Stimulated activated CD8-positive, alpha-beta memory T cell treated with anti-CD3 and anti-CD28 coated beads, Interleukin-12 subunit alpha, Interleukin-12 subunit beta, amount 100 ng/mL, for 24 hours (primary cell): ENCODE results near the gene NFILZ.

Source experiments
- DNase-seq: peaks from one replicate; pipeline ENCODE4 v3.0.0-alpha.2; 2020; ENCODE audit errors: extremely low read depth

Gene NFILZ, protein sequence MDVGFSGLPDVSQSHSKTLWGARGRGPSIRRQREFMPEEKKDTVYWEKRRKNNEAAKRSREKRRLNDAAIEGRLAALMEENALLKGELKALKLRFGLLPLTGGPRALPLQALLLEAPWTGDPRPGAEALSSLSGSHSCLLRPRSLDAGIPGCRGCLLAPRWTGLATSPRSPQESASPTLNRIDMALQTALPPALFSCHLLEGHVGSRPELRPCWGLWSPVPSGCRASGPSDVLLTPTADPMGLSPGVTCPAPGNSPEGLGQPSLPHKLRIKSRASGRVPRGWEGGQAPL

DNA sequence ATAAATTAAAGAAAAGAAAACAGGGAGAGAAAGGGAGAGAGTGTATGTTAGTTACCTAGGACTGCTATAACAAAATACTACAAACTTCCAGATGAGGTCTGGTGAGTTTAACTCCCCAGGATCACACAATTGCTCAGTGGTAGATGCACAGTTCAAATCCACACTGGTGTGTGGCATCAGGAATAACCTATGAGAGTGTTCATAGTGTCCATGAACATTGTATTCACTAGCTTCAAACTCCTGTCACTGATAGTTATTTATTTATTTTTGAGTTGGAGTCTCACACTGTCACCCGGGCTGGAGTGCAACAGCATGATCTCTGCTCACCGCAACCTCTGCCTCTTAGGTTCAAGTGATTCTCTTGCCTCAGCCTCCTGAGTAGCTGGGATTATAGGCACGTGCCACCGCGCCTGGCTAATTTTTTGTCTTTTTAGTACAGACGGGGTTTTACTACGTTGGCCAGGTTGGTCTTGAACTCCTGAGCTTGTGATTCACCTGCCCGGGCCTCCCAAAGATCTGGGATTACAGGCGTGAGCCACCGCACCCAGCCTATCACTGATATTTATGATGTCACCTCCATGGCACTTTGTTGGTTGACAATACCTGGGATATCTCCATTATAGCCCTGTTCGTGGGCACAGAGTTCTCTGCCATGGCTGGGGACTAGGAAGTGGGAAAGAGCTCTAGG is at the start of gene NFILZ:
NFILZ (plus strand) TSS at position 638 of the 688 bp plus-strand sequence. CDS start 46,133 bp downstream, outside the sequence.
- no peak for DNase-seq

DNA sequence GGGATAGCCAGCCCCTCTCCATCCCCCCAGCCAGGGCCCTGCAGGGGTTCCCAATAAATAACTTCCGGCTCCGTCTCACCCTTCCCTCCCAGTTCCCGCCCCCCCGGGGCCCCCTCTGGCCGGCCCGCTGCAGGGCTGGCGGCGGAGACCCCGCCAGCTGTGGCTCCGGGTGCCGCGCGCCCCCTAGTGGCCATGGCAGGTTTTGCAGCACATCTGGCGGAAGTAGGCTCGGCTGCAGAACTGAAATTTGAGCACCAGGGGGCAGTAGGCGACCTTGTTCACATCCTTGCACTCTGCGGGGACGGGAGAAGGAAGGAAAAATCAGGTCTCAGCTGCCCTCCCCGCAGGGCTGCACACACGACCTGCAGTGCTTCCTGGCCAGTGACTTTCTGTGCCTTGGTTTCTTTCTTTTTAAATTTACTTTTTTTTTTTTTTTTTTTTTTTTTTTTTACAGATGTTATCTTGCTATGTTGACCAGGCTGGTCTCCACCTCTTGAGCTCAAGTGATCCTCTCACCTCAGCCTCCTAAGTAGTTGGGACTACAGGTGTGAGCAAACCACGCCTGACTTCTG is 49.6 kb upstream of the NFILZ start:
- peak; percentile 49 for DNase-seq

DNA sequence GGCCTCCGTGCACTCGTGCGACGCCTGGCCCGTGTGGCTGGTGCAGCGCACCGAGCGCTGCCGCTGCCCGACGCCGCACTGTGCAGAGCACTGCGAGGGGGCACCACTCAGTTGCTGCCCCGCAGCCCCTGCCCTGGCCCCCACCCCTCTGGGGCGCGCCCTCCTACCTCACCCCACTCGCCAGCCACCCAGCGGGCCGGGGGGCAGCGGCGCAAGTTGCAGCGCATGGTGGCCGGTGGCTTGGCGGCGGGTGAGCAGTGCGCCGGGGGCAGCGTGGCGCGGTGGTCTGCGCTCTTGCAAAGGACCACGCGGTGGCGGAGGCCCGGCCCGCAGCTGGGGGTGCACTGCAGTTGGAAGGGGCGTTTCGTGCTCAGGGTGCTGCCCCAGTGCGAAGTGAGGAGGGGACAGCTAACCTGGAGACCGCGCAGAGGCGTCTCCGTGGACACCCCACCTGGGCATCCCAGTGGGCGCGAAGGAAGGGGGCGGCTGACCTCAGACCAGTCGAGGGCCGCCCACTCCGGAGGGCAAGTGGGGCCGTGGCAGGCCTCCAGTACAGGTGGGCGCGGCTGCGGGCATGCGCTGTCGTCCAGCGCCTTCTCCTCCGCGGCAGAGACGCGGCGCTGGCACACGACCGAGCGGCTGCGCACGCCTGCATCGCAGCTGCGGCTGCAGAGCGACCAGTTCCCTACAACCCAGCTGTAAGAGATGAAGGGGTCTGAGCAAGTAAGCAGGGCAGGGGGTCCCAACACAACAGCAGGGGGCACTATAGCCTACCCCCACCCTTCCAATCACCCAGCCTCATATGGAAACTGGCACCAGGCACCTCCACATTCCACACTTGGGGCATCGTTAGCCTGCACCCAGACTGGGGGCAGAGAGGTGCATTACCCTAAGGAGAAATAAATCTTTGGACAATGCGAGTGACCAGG is 45.2 kb upstream of the NFILZ start:
- DNase-seq: no peak

DNA sequence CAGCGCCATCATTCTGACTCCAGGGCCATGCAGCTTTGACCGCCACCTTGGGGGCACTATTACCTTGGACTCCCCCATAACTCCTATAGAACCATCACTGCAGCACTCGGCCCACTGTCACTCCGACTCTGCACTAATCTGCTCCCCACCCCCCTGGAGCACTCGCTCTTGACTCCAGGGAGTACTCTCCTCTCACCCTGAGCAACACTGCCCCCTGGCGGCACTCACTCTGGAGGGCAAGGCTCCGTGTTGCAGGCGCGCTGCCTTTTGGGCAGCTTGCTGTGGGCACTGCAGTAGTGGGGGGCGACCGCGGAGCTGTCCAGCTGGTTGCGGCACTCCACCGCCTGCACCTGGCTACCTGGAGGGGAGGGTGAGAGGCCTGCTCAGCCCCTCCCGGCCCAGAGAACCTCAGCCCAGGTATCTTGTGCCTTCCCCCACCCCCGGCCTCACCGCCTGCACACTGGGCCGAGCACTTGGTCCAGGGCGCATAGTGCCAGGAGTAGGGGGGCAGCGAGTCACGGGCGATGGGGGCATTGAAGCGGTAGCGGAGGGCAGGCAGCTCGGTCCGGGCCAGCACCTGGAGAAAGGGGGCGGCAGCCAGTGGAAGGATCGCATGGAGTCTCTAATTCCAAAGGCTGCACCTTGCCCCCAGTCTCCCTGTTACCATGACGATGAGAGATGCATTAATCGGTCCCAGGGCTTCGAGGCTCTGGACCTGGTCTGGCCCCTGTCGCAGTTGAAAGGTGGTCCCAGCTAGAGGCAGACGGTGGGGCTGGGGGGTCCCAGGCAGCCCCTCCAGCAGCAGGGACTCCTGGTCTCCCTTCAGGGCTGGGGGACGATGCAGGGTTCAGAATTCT is 44.3 kb upstream of the NFILZ start:
- DNase-seq: no peak

DNA sequence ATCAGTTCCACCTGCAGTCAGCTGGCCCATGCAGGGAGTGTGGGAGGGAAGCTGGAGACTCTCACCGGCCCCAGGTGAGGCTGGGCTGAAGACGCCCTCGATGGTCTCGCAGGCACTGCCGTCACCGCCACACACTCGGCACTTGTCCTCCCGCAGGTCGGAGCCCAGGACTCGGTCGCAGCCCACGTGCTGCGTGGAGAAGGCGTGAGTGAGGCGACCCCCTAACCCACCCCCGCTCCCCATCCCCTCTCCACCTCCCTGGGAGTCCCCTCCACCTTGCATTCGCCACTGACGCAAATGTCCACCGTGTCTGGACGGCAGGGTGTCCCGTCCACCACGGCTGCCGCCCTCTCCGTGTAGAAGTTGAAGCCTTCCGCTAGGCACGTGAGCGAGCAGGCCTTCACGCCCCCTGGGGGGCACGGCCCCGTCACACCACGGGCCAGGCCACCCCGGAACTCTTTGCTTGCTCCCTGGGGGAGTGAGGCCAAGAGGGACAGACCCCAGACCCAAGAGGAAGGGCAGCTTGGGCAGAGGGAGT is 41.2 kb upstream of the NFILZ start:
- DNase-seq: no peak

DNA sequence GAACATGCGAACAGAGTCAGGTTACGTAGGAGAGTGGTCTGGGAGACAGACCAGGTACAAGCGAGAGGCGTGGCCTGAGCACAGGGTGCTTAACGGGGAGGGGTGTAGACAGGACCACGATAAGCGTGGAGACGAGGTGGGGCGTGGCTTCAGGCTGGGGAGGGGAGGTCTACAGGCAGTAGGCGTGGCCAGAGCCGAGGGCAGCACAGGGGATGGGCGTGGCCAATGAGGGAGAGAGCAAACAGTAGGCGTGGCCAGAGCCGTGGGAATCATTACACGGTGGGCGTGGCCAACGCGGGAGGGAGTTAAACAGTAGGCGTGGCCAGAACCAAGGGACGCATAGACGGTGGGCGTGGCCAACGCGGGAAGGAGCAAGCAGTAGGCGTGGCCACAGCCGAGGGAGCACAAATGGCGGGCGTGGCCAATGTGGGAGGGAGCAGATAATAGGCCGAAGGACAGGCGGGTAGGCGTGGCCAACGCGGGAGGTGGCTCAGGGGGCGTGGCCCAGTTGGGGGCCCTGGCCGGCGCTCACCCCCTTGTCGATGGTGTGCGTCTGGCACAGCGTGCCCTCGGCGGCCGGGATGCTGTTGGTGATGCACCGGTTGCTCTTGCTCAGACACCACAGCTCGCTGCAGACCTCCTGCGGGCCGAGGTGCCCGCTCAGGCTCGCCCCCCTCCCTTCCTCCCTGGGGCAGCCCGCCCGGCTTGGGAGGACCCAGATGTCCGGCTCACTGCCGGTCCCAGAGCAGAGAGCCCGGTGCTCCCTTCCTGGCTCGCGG is 38.0 kb upstream of the NFILZ start:
- peak; percentile 90 for DNase-seq

DNA sequence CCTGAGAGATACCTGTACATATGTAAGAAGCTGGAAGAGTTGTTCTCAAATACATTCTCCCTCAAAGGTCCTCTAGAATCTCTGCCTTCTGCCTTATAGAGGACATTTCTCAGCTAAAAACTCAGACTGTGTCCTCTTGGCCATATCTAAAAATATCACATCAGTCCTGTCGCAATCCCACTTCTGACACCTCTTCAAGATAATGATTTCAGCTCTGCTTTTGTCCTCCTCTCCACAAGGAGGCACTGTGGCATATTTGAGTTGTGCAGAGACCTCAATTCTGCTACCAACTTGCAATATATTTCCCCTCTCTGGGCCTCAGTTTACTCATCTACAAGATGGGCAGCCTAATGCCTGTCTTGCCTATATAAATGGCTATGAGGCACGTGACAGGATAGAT is 36.5 kb upstream of the NFILZ start:
- DNase-seq: no peak

DNA sequence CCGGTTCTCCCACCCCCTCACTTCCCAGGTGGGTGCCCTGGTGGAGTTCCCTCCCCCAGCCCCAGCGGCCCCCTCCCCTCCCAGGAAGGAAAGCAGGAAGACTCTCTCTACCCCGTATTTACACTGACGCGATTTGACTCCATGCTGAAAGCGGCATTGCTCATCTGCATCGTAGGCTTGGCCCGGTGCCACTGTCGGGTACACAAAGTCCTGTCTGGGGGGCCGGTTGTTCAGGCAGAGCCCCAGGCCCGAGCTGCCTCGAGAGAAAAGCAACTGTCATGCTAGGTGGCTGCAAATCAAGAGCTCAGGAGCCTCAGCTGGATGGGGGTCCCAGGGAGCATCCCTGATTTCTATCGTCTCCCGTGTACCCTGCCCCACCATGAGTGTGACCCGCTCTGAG is 34.8 kb upstream of the NFILZ start:
- DNase-seq: no peak

DNA sequence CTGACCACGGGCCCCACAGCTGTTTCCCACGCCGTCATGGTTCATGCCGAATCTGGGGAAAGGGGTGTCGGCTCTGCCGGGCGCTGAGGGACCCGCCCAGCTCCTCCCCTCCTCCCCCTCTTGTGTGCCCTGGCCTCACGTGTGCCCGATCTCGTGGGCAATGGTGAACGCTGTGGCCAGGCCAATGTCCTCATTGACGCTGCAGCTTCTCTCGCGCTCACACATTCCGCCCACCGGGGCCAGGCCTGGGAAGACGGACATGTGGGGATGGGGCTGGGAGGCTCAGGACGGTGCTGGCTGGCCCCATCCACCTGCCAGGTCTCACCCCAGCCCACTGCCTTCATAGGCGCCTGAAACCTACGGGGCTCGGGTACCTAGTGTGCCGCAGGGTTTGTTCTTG is 34.3 kb upstream of the NFILZ start:
- DNase-seq: no peak

DNA sequence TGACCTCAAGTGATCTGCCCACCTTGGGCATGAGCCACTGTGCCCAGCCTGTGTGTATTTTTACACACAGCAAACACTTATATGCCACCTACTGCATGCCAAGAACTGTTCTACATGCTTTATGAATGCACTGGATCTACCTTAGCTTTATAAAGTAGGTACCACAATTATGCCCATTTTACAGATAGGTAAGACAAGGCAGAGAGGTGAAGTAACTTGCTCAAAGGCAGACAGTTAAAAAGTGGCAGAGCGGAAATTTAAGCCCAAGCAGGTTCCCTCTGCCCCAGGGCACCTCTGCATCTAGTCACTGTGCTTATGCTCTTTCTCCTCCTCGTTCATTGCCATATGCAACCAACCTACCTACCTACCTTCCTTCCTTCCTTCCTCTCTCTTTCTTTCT is 30.4 kb upstream of the NFILZ start:
- DNase-seq: no peak

DNA sequence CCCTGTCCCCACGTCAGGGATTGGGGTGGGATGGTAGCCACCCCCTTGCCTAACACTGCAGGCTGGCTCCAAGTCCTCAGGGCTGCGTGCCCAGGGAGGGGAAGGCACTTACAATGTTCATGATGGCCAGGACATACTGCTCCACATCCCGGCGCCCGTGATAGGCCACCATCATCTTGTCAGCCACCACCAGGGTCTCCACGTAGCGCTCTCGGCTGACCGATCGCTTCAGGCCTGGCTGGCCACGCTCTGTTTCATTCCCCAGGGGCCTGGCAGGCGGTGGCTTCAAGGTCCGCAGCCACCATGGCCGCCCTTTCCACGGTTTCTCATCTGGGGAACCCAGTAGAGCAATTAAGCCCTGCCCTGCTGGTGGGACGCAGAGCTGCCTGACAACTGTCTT is 29.6 kb upstream of the NFILZ start:
- DNase-seq: no peak

DNA sequence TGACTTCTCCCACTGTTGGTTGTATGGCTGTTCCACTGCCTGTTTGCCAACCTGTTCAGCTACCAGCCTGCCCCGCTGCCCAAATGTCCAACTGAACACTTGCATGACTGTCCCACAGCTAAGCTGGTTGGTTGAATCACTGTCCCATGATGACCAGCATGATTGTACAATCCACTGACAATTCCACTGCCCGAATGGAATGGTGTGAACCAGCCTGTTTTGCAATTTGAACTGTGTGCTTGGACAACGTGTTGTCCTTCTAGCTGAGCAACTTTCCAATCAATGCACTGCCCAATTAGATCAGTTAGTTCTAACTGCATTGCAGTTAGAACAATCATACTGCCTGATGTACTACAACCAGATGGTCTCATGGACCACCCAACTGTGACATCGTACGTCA is 28.6 kb upstream of the NFILZ start:
- DNase-seq: no peak

DNA sequence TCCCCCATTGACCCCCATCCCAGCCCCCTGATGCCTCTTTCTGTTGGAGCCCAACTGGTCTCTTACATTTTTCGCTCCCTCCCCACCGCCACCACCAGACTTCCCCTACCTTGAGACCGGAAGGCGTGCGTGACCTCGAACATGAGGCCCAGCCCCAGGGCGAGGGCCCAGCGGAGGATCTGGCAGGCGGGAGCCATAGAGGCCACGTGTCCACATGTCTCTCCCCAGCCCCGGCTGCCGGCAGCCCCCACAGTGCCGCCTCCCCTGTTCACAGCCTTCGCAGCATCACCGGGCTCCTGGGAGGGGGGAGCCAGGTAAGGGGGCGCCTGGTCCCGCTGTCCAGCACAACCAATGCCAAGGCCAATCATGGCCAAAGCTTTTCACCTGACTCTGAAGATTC is 24.9 kb upstream of the NFILZ start:
- no peak for DNase-seq

DNA sequence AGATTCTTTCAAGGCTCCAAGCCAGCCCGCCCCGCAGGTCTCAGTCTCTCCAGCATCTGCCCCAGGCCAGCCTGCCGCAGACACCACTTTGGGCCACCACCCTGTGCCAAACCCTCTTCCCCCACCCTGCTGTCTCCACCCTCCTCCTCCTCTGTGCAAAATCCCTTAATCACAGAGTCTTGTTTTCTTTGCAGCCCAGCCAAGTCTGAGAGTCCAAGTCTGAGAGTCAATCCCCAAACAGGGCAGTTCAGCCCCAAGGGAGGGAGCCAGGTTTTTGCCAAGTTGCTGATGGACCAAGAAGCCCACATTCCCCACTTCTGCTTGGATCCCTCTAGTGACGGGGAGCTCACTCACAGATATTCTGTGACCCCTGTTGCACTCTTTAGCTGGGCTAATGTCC is 23.0 kb upstream of the NFILZ start:
- DNase-seq: no peak

DNA sequence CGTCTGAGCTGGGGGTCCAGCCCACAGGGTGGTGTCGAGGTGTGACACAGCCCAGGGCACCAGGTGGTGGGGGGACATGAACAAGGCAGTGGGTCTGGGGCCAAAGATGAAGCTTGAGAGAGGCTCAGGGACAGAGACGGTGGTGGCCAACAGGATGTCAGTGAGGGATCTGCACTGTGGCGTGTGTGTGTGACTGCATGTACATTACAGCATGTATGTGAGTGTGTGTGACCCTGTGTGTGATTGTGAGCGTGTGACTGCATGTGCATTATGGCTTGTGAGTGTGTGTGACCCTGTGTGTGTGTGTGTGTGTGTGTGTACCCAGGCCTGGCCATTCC is 21.5 kb upstream of the NFILZ start:
- no peak for DNase-seq

DNA sequence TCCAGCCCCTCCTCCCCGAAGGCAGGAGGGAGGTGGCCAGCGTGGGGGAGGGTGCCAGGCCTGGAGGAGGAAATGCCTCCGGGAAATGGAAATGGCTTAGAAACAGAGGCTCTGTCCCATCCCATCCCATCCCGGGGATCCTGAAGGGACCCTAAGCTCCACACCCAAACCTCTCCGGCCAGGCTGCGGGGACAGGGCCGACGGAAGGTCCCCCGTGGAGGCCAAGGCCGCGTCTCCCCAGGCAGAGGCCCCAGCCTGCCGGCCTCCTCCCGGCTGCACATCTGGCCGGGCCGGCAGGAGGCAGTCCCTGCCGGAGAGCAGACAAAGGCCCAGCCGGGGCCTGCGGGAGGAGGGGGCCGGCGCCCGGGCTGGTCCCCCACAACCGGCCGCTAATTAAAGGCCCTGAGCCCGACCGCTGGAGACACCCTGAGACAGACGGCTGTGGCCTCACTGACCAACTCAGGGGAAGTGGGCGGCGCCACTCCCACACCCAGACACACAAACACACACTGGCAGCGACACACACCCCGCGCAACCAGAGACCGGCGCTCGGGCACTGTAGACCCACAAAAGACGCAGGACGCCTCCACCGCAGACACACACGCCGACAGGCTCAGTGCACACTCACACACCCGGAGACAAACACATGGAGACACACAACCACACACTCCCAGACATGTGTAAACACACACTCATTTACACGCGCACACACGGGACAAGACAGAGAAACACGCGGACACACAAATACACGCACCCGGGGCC is 21.0 kb upstream of the NFILZ start:
- no peak for DNase-seq

DNA sequence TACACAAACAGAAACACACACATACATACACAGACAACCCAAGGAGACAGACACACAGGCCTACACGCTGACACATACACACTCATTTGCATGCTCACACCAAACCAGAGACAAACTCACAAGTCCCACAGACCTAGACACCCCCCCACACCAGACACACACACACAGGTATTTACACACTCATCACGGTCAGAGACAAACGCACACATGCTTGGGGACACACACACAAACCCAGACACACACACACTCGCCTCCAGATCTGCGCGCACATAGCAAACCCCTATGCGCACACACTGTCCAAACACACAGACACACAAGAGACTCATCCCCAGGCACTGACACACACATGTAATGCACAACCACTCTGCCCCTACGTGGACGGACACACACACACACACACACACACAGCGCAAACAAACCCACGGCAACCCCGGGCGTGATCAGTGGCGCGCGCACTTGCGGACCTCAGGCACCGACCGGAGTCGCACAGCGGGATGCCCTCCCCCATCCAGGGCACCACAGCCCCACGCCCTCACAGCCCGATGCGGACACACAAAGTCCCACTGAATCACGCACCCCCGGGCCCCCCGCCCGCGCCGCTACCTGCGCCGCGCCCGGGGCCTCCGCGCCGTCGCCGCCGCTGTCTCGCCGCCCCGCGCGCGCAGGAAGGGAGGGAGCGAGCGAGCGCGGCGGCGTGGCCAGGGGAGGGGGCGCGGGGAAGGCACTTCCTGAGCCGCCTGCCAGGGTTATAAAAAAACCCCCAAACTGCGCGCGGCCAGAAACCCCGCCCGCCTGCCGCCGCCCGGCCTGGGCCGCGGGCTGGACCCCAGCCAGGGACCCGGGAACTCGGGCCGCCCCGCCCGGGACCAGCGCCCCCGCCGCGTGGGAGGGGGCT is 20.1 kb upstream of the NFILZ start, which contains the start of gene ADAMTS10:
ADAMTS10 (minus strand) TSS at position 675 of the 895 bp plus-strand sequence. CDS start 5,005 bp downstream, outside the sequence.
- DNase-seq: no peak

DNA sequence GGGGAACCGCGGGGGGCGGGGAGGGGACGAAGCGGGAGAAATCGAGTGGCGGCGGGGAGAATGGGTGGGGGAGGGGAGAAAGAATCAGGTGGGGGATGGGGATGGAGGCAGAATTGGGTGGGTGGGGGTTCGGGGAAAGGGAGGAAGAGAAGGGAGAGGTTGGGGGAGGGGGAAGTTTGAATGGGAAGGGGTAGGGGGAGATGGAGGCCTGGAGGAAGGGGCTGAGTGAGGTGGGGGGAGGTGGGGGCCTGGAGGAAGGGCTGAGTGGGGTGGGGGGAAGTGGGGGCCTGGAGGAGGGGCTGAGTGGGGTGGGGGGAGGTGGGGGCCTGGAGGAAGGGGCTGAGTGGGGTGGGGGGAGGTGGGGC is 19.5 kb upstream of the NFILZ start:
- DNase-seq: no peak
